ENCODE results near the gene ARHGEF2. TPM values are rescaled to one million over a fixed set of nuclear protein-coding genes. Genes with fewer than 3 reads are reported as not detected.

ARHGEF2 gene
- total and polyA plus RNA-seq, 9 of the 15 experiments (the other 6 are each of a cell fraction or from before 2014, with no cell fraction given), result 7.1 to 162 (median 62.2) TPM

DNA sequence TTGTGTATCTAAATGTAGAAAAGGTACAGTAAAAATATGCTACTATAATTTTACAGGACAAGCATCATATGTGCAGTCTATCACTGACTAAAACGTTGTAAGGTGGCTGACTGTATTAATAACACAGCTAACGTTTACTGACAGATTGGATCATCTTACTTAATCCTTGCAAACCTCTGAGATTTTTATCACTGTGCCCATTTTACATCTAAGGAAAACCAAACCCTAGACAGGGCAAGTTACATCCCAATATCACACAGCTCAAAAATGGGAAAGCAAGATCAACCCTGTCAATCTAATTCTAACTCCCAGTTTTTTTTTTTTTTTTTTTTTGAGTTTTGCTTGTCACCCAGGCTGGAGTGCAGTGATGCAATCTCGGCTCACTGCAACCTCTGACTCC lies 59.7 kb downstream of the ARHGEF2 start (continued):
- TF ChIP-seq PKNOX1 (IDR thresholded peaks at IDR 0.05) (0 out of 2 replicates have a peak, but pooled peaks have one; percentile 21), CEBPG (CRISPR knock-in tag; IDR thresholded peaks at IDR 0.05) (peak; percentile 21; the same call in 1 of the 2 replicates), CEBPG (tag; conservative IDR thresholded peaks at IDR 0.05 in 1 of 2, IDR thresholded peaks at IDR 0.05 in 1 of 2) (0 out of 4 replicates have a peak, but pooled peaks of 1 of the 2 experiments have one; percentile 22), ZKSCAN3 (CRISPR knock-in tag; IDR thresholded peaks at IDR 0.05) (no peak), C11orf30 (IDR thresholded peaks at IDR 0.05; ENCODE audit: low read depth) (no peak), ATF3 (IDR thresholded peaks at IDR 0.05) (peak; percentile 51), ATF3 (CRISPR knock-in tag; conservative IDR thresholded peaks at IDR 0.05) (no peak), RBFOX2 (IDR thresholded peaks at IDR 0.05; ENCODE audit: low read depth, low read length) (0 out of 2 replicates have a peak, but pooled peaks have one; percentile 34)

Data from K562 (cell line).